NAMALWA (cell line): ENCODE data around the gene LIMS1.

Source experiments
- DNase-seq: peaks from one replicate; pipeline ENCODE4 v3.0.0-alpha.2; 2015; ENCODE audit warnings: low spot score

LIMS1 gene

GRCh38 chr2:108615480-108616090 is 81.3 kb downstream of the LIMS1 start:
- DNase-seq, result no peak

GRCh38 chr2:108616318-108616717 is 82.0 kb downstream of the LIMS1 start:
- no peak for DNase-seq

GRCh38 chr2:108616751-108617161 is 82.5 kb downstream of the LIMS1 start:
- no peak for DNase-seq

- DNase-seq, result no peak
These were observed 83.3 kb downstream of the LIMS1 start for GRCh38 chr2:108617617-108618016.

- DNase-seq, result no peak
These were observed 85.8 kb downstream of the LIMS1 start for GRCh38 chr2:108619925-108620620.

- no peak for DNase-seq
These were observed 86.4 kb downstream of the LIMS1 start for GRCh38 chr2:108620656-108621055.

- DNase-seq, result peak; percentile 77
These were observed 86.9 kb downstream of the LIMS1 start for GRCh38 chr2:108621087-108621559.

- DNase-seq, result no peak
These were observed 87.7 kb downstream of the LIMS1 start for GRCh38 chr2:108621687-108622681.

GRCh38 chr2:108623616-108624015 is 89.3 kb downstream of the LIMS1 start:
- DNase-seq, result no peak

GRCh38 chr2:108625186-108625827 is 91.0 kb downstream of the LIMS1 start:
- DNase-seq, result no peak

- DNase-seq, result no peak
These were observed 91.5 kb downstream of the LIMS1 start for GRCh38 chr2:108625828-108626195.

GRCh38 chr2:108626995-108627394 is 92.7 kb downstream of the LIMS1 start:
- DNase-seq, result no peak

GRCh38 chr2:108627911-108628567 is 93.8 kb downstream of the LIMS1 start:
- DNase-seq, result no peak

GRCh38 chr2:108628936-108629335 is 94.7 kb downstream of the LIMS1 start:
- DNase-seq, result no peak

- no peak for DNase-seq
These were observed 95.1 kb downstream of the LIMS1 start for GRCh38 chr2:108629417-108629816.

- no peak for DNase-seq
These were observed 96.5 kb downstream of the LIMS1 start for GRCh38 chr2:108630567-108631405.

GRCh38 chr2:108632332-108633160 is 98.3 kb downstream of the LIMS1 start:
- DNase-seq, result no peak

- no peak for DNase-seq
These were observed 99.1 kb downstream of the LIMS1 start for GRCh38 chr2:108633409-108633808.

GRCh38 chr2:108634011-108634410 is 99.7 kb downstream of the LIMS1 start:
- DNase-seq, result no peak
